Astrocyte (in vitro differentiated cells and primary cell): ENCODE measurements around the gene PHKG2. TPM values are rescaled to one million over a fixed set of nuclear protein-coding genes. Genes with fewer than 3 reads are reported as not detected.
A peak's percentile ranks its signal among the peaks of the same experiment; 100 is the strongest.

Source experiments
- DNase-seq: peaks from one replicate; pipeline ENCODE4 v3.0.0-alpha.2; 2010; ENCODE audit warnings: low read depth
- FAIRE-seq: peaks from 2 replicates; lab custom pipeline; 2011; peaks lifted over from hg19 to GRCh38; lab: Jason Lieb, UNC
- H2AFZ ChIP-seq: 2 replicates; pipeline ENCODE4 v1.6.0; 2012; ENCODE audit warnings: low read depth, low read length, inconsistent platforms
- H3K27ac ChIP-seq: 2 replicates; pipeline ENCODE4 v1.5.1; 2011; ENCODE audit warnings: low read depth, low read length, inconsistent platforms
- H3K27me3 ChIP-seq: 2 replicates; pipeline ENCODE4 v1.6.0; 2011; ENCODE audit warnings: low read length, inconsistent platforms; ENCODE audit not compliant: insufficient read depth
- H3K36me3 ChIP-seq: 2 replicates; pipeline ENCODE4 v1.5.1; 2011; ENCODE audit warnings: low read length, inconsistent platforms; ENCODE audit not compliant: insufficient read depth
- H3K4me1 ChIP-seq: 2 replicates; pipeline ENCODE4 v1.5.1; 2011; ENCODE audit warnings: low read length, inconsistent platforms; ENCODE audit not compliant: insufficient read depth
- H3K4me2 ChIP-seq: 2 replicates; pipeline ENCODE4 v1.6.0; 2012; ENCODE audit warnings: low read length, inconsistent platforms
- H3K4me3 ChIP-seq: 2 replicates; pipeline ENCODE4 v1.5.1; 2011; ENCODE audit warnings: low read depth, mild to moderate bottlenecking, low read length, inconsistent platforms; ENCODE audit not compliant: insufficient read depth
- H3K79me2 ChIP-seq: 2 replicates; pipeline ENCODE4 v1.6.0; 2012; ENCODE audit warnings: mild to moderate bottlenecking, low read length, inconsistent platforms; ENCODE audit not compliant: insufficient read depth
- H3K9ac ChIP-seq: 2 replicates; pipeline ENCODE4 v1.6.0; 2012; ENCODE audit warnings: mild to moderate bottlenecking, low read length, inconsistent platforms
- H3K9me3 ChIP-seq: 2 replicates; pipeline ENCODE4 v1.5.1; 2012; ENCODE audit warnings: low read depth, mild to moderate bottlenecking, low read length, inconsistent platforms; ENCODE audit not compliant: insufficient read depth
- H4K20me1 ChIP-seq: 2 replicates; pipeline ENCODE4 v1.6.0; 2012; ENCODE audit warnings: low read length, inconsistent platforms; ENCODE audit not compliant: insufficient read depth
- H3K27ac Mint-ChIP-seq: one replicate; pipeline ENCODE4 v1.8.0; 2021; ENCODE audit warnings: mild to moderate bottlenecking, mixed read lengths; ENCODE audit not compliant: unreplicated experiment
- H3K27me3 Mint-ChIP-seq: one replicate; pipeline ENCODE4 v1.8.0; 2021; ENCODE audit warnings: low read depth, mixed read lengths; ENCODE audit not compliant: unreplicated experiment
- H3K36me3 Mint-ChIP-seq: one replicate; pipeline ENCODE4 v1.8.0; 2021; ENCODE audit warnings: low read depth, mixed read lengths; ENCODE audit not compliant: unreplicated experiment
- H3K4me1 Mint-ChIP-seq: one replicate; pipeline ENCODE4 v1.8.0; 2021; ENCODE audit warnings: low read depth, mixed read lengths; ENCODE audit not compliant: unreplicated experiment
- H3K4me3 Mint-ChIP-seq: one replicate; pipeline ENCODE4 v1.8.0; 2021; ENCODE audit warnings: mild to moderate bottlenecking, moderate library complexity, mixed read lengths; ENCODE audit not compliant: unreplicated experiment
- H3K9me3 Mint-ChIP-seq: one replicate; pipeline ENCODE4 v1.8.0; 2021; ENCODE audit warnings: mild to moderate bottlenecking, mixed read lengths; ENCODE audit not compliant: unreplicated experiment
- EZH2 ChIP-seq: IDR thresholded peaks from 2 replicates; pipeline ENCODE4 v1.6.1; 2012; ENCODE audit warnings: mild to moderate bottlenecking, low read length, inconsistent platforms; ENCODE audit not compliant: insufficient read depth
- total RNA-seq: library from RNA; stranded (reverse); gene quantifications from 2 replicates; pipeline ENCODE4 v1.2.1, GENCODE V29; 2021
- TF ChIP-seq, protein P1 (sequence below): IDR thresholded peaks from 2 replicates; pipeline ENCODE4 v1.5.1; 2011; ENCODE audit warnings: low read depth, mild to moderate bottlenecking, inconsistent platforms, low read length, moderate library complexity; ENCODE audit not compliant: insufficient read depth

The PHKG2 gene
- total RNA-seq, 1 donor from 2014 or later: 34.2 TPM

DNA sequence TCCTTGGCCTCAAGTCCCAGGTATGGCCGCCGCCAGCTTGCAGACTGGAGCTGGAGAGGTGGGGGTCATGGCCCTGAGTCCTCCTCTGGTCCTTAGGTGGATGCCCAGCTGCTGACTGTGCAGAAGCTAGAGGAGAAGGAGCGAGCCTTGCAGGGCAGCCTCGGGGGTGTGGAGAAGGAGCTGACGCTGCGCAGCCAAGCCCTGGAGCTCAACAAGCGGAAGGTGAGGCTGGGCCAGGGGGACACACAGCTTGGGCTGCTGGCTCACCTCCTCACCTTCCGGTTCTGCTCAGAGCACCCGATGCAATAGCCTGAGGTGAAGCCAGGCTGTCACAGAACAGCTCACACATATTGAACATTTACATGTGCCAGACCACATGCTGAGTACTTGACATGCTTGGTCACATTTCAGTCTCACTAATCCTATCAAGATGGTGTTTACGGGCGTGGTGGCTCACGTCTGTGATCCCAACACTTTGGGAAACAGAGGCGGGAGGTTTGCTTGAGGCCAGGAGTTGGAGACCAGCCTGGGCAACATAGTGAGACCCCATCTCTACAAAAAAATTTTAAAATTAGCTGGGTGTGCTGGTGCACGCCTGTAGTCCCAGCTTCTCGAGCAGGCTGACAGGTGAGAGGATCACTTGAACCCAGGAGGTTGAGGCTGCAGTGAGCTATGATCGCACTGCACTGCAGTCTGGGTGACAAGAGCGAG lies 21.3 kb downstream of the PHKG2 start:
- peaks cover 18% of the 10 kb centered on the region for H3K79me2 ChIP-seq
- no peaks in the 10 kb centered on the region for H3K4me1 ChIP-seq
- Mint-ChIP-seq H3K9me3 (no peaks in the 10 kb centered on the region), H3K4me3 (no peak overlapping the region), H3K27me3 (no peaks in the 10 kb centered on the region), H3K4me1 (peaks cover 3% of the 10 kb centered on the region), H3K27ac (no peak overlapping the region), H3K36me3 (peaks cover 29% of the 10 kb centered on the region)
- H3K9ac ChIP-seq: no peak overlapping the region
- H3K27ac ChIP-seq: no peak overlapping the region
- H4K20me1 ChIP-seq: peaks cover 57% of the 10 kb centered on the region
- H3K4me2 ChIP-seq: no peak overlapping the region
- no peak for FAIRE-seq
- DNase-seq: no peak
- H3K36me3 ChIP-seq: peaks cover 65% of the 10 kb centered on the region
- no peak overlapping the region for H2AFZ ChIP-seq
- H3K9me3 ChIP-seq: no peaks in the 10 kb centered on the region
- H3K27me3 ChIP-seq: no peaks in the 10 kb centered on the region
- TF ChIP-seq EZH2: no peak
- TF ChIP-seq, protein P1, sequence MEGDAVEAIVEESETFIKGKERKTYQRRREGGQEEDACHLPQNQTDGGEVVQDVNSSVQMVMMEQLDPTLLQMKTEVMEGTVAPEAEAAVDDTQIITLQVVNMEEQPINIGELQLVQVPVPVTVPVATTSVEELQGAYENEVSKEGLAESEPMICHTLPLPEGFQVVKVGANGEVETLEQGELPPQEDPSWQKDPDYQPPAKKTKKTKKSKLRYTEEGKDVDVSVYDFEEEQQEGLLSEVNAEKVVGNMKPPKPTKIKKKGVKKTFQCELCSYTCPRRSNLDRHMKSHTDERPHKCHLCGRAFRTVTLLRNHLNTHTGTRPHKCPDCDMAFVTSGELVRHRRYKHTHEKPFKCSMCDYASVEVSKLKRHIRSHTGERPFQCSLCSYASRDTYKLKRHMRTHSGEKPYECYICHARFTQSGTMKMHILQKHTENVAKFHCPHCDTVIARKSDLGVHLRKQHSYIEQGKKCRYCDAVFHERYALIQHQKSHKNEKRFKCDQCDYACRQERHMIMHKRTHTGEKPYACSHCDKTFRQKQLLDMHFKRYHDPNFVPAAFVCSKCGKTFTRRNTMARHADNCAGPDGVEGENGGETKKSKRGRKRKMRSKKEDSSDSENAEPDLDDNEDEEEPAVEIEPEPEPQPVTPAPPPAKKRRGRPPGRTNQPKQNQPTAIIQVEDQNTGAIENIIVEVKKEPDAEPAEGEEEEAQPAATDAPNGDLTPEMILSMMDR: no peak
- H3K4me3 ChIP-seq: no peak overlapping the region

DNA sequence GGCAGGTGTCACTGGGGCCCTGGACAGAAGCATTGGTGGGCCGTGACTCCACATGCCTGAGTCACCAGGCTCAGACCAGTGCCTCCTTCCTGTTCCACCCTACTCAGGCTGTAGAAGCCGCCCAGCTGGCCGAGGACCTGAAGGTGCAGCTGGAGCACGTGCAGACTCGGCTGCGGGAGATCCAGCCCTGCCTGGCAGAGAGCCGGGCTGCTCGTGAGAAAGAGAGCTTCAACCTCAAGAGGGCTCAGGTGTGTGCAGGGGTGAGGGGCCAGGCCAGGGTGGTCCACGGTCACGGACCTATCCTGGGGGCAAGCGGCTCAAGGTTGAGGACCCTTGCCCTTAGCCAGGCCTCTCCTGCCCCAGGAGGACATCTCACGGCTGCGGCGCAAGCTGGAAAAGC lies 23.5 kb downstream of the PHKG2 start:
- H3K4me3 ChIP-seq: no peak overlapping the region
- H3K9ac ChIP-seq: no peak overlapping the region
- no peaks in the 10 kb centered on the region for H3K9me3 Mint-ChIP-seq
- FAIRE-seq (no peak), DNase-seq (no peak)
- H3K4me1 ChIP-seq: peaks cover 13% of the 10 kb centered on the region
- peaks cover 44% of the 10 kb centered on the region for H3K36me3 ChIP-seq
- peaks cover 3% of the 10 kb centered on the region for H3K4me1 Mint-ChIP-seq
- H3K27ac Mint-ChIP-seq: no peak overlapping the region
- no peak overlapping the region for H3K4me2 ChIP-seq
- peaks cover 9% of the 10 kb centered on the region for H3K79me2 ChIP-seq
- no peaks in the 10 kb centered on the region for H3K27me3 ChIP-seq
- no peak for TF ChIP-seq EZH2
- TF ChIP-seq, protein P1: no peak
- no peak overlapping the region for H3K27ac ChIP-seq
- no peak overlapping the region for H3K4me3 Mint-ChIP-seq
- no peaks in the 10 kb centered on the region for H3K27me3 Mint-ChIP-seq
- H3K36me3 Mint-ChIP-seq: peaks cover 27% of the 10 kb centered on the region
- H4K20me1 ChIP-seq: peaks cover 40% of the 10 kb centered on the region
- H2AFZ ChIP-seq: no peak overlapping the region
- no peaks in the 10 kb centered on the region for H3K9me3 ChIP-seq

DNA sequence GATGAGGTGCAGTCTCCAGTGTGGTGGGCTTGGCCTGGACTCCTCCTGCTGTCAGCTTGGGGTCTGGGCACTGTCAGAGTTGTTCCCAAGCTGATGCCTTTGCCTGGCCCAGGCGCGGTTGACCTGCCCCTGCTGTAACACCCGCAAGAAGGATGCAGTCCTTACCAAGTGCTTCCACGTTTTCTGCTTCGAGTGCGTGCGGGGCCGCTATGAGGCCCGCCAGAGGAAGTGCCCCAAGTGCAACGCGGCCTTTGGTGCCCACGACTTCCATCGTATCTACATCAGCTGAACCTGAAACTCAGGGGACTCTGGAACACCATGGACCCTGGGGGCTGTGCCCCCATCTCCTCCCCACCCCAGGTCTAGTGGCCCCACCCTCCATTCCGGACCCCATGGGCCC lies 25.6 kb downstream of the PHKG2 start:
- H3K36me3 Mint-ChIP-seq: peaks cover 21% of the 10 kb centered on the region

More for the DNA sequence above, 25.6 kb downstream of the PHKG2 start:
- no peak overlapping the region for H3K4me2 ChIP-seq
- H3K4me3 ChIP-seq: no peak overlapping the region
- no peak overlapping the region for H3K4me3 Mint-ChIP-seq
- DNase-seq (no peak), FAIRE-seq (no peak)
- H3K79me2 ChIP-seq: peaks cover 8% of the 10 kb centered on the region
- H3K27ac ChIP-seq: no peak overlapping the region
- no peaks in the 10 kb centered on the region for H3K9me3 Mint-ChIP-seq
- H2AFZ ChIP-seq: no peak overlapping the region
- H3K4me1 ChIP-seq: peaks cover 15% of the 10 kb centered on the region
- peaks cover 7% of the 10 kb centered on the region for H3K4me1 Mint-ChIP-seq
- no peak overlapping the region for H3K9ac ChIP-seq
- no peaks in the 10 kb centered on the region for H3K9me3 ChIP-seq
- peaks cover 26% of the 10 kb centered on the region for H3K36me3 ChIP-seq
- TF ChIP-seq EZH2: no peak
- TF ChIP-seq, protein P1: no peak
- H3K27ac Mint-ChIP-seq: peak overlapping the region; percentile 34
- no peaks in the 10 kb centered on the region for H3K27me3 ChIP-seq
- no peaks in the 10 kb centered on the region for H3K27me3 Mint-ChIP-seq
- H4K20me1 ChIP-seq: peaks cover 27% of the 10 kb centered on the region
